ENCODE measurements around the gene IGSF11.

DNA sequence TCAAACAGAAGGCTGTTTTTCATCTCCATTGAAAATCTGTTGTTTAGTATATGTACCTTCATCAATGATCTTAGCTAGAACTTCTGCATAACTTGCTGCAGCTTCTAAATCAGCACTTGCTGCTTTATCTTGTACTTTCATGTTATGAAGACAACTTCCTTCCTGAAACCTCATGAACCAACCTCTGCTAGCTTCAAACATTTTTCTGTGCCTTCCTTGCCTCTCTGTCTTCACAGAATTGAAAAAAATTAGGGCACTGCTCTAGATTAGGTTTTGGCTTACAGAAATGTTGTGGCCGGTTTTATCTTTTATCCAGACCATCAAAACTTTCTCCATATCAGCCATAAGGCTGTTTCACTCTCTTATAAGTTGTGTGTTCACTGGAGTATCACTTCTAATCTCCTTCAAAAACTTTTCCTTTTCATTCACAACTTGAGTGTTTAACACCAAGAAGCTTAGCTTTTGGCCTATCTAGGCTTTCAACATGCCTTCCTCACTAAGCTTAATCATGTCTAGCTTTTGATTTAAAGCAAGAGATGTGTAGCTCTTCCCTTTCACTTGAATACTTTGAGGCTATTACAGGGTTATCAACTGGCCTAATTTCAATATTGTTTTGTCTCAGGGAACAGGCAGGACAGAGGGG lies 78.6 kb downstream of the IGSF11 start:
- TF ChIP-seq, protein P1, sequence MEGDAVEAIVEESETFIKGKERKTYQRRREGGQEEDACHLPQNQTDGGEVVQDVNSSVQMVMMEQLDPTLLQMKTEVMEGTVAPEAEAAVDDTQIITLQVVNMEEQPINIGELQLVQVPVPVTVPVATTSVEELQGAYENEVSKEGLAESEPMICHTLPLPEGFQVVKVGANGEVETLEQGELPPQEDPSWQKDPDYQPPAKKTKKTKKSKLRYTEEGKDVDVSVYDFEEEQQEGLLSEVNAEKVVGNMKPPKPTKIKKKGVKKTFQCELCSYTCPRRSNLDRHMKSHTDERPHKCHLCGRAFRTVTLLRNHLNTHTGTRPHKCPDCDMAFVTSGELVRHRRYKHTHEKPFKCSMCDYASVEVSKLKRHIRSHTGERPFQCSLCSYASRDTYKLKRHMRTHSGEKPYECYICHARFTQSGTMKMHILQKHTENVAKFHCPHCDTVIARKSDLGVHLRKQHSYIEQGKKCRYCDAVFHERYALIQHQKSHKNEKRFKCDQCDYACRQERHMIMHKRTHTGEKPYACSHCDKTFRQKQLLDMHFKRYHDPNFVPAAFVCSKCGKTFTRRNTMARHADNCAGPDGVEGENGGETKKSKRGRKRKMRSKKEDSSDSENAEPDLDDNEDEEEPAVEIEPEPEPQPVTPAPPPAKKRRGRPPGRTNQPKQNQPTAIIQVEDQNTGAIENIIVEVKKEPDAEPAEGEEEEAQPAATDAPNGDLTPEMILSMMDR (IDR thresholded peaks at IDR 0.05): no peak
- TF ChIP-seq ZFX (IDR thresholded peaks at IDR 0.05; ENCODE audit: borderline replicate concordance): no peak
